ENCODE data around the gene COX18.

The COX18 gene, protein sequence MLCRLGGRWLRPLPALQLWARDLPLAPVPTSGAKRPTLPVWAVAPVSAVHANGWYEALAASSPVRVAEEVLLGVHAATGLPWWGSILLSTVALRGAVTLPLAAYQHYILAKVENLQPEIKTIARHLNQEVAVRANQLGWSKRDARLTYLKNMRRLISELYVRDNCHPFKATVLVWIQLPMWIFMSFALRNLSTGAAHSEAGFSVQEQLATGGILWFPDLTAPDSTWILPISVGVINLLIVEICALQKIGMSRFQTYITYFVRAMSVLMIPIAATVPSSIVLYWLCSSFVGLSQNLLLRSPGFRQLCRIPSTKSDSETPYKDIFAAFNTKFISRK

DNA sequence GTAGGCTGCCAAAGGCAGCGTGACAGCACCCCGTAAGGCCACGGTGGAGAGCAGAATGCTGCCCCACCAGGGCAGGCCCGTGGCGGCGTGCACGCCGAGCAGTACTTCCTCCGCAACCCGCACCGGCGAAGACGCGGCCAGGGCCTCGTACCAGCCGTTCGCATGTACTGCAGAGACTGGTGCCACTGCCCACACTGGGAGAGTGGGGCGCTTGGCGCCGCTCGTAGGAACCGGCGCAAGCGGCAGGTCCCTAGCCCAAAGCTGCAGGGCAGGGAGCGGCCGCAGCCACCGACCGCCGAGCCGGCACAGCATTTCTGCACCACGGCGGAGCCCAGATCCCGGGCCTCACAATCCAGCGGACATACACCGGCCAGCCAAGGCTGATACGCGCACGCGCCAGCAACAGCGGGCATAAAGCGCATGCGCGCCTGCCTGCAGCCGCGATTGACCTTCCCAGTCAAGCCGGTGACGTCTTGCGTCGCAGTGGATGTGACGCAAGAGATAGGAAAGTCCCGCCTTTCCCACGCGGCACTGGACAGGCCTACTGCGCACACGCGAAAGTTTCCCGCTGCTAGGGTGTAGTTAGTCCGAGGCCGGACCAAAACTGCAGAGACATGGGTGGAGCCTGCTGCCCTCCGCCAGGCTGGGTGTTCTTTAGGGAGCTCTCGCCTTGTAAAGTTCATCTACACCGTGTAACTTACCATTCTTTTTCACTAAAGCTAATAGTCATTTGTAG is at the start of gene COX18:
Gene COX18, minus strand, starts transcription at position 379 of the 736 bp plus-strand sequence. Its CDS starts 67 bp downstream, at position 312.
- peak; percentile 98 for DNase-seq

DNA sequence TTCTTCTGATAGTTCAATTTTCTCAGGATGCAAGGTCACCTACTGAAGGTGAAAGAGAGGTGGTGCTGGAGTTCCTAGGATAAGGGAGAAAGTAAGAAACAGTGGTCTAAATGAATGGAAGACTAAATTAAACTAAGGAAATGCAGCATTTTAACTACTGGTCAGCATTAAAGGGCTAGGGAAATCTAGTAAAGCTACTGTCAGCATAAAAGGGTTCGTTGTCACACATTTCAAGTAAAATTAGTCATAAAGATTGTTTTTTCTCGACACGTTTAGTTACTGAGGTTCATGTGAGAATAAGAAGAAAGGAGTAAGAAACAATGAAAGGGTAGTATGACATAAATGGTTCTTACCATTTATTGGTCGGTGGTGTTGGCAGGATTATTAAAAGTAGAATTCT is 40.0 kb upstream of the COX18 start:
- no peak for DNase-seq

DNA sequence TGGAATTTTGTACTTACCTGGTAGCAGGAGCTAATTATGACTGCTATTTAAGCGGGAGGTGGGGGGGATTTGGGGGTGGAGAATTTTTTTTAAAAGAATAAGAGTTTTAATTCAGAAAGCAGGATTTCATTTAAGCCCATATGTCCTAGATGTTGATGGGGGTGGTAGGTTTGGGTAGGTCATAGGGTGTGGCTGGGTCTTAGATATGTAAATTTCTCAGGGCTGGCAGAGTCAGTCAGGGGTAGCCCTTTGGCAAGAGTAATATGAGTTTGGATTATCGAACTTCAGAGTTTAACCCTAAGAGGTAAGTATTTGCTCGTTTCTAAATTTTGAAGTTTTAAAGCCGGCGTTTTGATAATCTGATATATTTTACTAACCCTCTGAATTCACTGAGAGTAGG is 35.2 kb upstream of the COX18 start:
- no peak for DNase-seq

DNA sequence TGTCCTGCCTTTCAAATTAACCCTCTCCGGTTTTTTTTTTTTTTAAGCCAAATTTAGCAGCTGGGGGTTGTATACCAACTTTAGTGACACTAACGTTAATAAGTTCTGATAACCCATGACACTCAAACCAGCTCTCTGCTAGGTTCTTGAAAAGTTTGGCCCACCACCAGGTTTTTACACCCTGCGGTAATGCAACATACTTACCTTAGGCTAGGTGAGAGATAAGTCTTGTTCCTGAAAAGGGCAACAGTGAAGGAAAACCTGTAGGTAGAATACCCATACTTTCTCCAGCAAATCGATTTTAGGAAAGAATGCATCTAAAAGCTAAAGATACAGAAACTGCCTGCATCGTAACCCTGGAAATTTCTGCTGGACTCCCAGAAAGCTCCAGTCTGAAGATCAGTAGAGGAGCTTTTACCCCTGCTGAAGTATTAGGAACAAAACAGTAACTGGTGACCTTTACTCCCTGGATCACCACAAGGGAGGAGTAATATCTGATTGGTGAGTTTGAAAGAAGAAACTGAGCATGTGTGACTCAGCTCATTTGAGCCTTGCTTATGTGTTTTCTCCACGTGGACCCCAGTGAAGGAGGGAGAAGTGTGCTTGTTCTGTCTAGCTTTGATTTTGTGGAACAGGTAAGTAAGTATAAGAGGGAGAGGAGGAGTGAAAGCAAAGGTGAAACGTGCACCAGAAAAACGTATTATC is 34.4 kb upstream of the COX18 start:
- no peak for DNase-seq

DNA sequence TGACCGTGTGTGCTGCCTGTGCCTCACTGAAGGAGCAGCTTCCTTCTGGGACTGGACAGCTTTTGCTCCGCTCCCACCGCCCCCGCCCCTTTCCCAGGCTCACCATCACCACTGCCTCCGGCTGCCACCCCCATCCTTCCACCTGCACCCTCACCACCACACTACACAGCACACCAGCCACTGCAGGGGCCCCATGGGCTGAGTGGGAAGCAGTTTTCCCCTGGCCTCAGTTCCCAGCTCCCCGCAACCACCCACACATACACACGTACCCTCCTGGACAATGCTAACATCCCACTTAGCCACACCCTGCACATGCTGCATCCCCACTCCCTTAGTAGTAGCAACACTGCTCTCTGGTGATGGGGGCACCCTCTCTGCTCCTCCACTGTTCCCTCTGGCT is 29.6 kb upstream of the COX18 start:
- DNase-seq, result no peak

DNA sequence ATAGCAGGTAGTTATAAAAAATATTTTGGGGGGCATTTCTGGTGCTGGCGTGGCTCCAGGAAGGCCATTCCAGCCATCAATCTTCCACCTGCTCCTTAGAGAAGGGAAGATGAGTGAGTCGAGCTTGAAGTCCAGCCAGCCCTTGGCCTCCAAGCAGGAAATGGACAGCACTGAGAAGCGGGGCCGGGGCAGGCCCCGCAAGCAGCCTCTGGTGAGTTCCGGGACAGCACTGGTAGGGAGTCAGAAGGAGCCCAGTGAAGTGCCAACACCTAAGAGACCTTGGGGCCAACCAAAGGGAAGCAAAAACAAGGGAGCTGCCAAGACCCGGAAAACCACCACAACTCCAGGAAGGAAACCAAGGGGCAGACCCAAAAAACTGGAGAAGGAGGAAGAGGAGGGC is 29.2 kb upstream of the COX18 start:
- no peak for DNase-seq

DNA sequence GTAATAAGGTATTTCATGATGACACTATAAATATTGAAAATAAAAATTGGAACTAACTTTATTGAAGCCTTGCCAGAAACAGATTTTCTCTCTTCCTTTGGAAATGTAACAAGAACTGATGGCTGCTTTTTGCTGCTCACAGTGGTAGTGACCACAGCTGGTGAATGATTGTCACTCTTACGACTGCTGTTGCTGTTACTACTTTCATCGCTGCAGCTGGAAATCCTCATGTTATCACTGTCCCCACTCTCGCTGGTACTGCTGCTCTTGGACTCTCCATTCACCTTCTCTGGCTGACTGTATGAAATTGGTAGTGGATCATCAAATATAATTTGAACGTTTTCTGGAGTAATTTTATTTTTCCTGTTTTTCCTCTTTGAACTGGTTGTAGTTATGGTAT is 28.5 kb upstream of the COX18 start:
- DNase-seq, result no peak

DNA sequence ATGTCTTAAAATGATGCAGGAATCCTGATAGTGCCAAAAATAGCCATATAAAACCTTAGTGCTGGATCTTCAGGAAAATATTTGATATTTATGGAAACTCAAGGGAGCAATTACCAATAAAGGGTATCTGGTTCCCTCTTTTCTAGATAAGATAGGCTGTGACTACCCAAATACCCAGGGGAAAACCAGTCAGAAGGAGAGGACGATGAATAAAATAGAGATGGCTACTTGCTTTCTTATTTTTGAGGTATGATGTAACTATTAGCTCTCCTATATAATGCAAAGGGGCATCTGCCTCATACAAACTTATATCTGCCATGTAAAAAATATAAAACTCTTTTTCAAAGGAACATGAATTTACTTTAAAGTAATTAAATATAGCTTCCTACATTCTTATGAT is 23.4 kb upstream of the COX18 start:
- DNase-seq, result no peak

DNA sequence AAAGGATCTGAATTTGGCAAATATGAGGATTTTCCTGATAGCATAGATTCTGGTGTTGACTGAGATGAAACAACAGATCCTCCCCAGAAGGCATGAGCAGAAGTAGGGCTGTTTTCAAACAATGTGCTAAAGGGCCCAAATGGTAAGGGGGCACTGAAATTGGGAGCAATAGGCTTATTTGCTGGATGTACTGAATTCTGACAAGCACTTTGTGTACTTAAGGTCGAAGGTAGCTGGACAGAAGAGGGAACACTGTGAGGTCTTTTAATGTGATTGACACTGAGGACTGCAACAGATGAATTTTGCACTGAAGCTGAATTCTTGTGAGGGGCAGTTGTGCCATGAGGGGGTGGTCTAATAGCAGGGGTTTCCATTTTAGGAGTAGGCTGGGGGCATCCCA is 21.2 kb upstream of the COX18 start:
- no peak for DNase-seq

DNA sequence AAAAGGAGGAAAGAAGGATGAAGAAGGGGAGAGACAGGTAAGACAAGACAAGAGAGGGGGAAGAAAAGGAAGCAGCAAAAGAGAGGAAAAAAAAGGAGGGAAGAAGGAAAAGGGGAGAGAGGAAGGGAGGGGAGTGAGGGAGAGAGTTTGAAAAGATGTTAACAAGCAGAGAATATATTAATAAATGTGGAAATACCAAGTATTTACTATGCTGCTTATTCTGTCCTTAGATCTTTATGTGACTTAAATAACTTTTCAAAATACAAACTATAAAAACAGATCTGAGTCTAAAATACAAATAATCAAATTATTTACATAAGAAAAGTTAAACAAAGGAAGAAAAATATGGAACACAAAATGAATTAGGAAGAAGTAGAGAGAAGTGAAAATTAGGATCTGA is 18.4 kb upstream of the COX18 start:
- no peak for DNase-seq

DNA sequence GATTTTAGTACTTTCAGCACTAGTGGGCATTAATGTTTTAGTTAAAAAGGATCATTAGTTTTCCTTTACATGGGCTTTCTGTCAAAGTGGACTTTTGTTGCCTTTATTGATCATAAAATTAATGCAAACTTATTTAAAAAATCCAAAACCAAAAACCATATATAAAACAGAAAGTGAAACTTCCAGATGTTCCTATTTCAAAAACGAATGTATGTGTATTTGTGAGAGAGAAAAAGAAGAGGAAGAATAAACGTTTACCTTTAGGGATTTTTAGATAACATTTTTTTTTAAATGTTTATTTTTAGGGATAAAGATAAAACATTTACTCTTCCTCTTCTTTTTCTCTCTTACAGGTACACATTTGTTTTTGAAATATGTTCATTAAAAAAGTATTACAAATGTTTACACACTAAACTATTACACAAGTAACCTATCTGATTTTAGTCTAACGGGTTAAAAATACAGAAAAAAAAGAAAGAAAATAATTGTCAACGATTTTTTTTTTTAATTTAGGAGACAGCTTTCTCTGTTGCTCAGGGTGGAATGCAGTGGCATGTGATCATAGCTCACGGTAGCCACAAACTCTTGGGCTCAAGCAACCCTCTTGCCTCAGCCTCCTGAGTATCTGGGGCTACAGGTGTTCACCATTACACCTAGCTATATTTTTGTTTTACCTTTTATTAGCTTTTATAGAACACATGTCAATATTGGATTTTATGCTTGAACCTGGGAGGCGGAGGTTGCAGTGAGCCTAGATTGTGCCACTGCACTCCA is 16.8 kb upstream of the COX18 start:
- DNase-seq, result no peak

DNA sequence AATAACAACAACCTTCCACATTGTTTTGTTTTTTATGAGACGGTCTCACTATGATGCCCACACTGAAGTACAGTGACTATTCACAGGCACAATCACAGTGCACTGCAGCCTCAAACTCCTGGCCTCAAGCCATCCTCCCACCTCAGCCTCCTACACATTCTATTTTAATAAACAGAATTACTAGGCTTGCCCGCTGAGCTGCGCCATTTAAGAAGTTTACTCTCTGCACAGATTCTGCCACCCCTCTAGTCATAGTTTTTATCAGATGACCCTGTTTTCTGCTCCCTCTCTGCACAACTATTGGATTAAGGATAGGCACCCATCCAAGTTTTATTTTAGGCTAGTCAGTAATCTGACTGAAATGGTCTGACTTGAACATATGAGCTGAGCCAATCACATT is 11.3 kb upstream of the COX18 start:
- DNase-seq, result no peak

DNA sequence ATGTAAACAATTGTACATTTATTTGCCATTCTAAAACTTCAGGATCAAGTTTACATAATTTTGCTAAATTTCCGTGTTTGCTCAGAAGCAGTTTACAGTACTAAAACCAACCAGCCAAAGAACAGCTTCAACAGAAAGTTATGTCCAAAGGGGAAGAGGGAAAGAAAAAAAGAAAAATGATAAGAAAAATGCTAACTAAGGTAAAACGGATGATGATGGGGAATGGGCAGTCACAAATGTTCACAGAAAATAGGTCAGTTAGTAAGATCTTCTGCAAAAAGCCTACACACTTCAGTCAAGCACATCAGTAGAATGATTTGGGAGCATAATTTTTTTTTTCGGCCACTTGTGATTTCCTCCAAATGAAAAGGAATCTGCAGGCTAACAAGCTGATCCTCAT is 6.3 kb upstream of the COX18 start:
- no peak for DNase-seq

DNA sequence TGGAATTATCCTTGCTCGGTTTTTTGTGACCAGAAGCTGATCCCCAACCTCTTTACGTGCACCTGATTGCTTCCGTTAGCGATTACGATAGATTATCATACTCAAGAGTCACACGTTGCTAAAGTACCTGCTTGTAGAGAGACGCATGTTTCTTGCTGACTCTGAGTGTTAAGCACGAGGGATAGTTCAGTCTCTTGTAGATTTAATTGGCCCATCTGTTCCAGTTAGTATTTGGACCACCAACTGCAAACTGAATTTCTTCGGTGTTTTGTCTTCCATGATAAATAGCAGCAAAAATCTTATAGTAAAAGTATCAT is 516 bp upstream of the COX18 start:
- no peak for DNase-seq

DNA sequence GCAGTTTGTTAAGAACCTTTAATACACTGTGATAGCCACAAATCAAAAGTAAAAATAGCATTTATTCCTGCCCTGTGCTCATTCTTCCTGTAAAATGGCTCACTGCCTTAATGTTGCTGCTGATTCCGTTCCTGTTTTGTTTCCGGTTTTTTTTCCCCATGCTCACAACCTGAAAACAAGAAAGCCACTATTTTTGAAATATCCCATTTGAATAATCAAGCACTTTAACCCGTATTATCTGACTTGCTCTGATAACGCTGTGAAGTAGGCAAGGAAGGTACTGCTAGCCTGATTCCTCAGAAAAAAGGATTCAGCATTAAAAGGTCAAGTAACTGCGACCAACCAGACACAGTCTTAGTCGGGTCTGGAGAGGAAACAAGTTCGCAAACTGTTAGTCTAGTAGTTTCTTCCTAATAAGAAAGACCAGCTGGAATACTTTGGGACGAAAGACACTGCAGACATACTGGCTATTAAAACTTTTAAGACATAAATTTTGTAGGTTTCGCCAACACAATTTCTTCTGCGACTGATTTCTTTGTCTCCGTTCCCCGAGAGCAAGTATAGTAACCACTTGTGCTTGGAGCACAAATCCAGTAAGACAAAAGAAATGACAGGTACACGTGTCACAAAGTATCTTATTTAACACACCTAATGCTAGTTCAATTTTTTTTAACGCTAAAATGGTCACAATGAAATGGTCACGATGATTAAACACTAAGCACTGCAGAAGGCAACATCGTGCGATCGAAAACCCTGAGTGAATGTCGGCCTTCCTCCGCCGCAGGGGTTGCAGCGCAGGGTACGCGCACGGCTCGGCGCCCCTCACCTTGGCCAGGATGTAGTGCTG is 802 bp downstream of the COX18 start:
- no peak for DNase-seq

DNA sequence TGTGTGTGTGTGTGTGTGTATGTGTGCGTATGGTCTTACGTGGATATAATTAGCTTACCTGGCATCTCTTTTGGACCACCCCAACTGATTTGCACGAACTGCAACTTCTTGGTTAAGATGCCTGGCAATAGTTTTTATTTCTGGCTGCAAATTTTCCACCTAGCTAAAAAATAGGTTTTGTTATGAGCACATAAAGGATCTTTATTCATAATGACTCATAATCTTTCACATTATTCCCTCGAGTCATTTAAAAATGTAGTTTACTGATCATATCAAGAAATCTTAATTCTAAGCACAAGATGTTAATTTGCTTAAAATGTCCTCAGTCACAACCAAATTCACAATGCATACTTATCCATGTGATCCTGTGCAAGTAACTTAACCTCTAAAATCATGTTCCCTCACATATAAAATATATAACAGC is 1.5 kb downstream of the COX18 start:
- DNase-seq, result no peak

DNA sequence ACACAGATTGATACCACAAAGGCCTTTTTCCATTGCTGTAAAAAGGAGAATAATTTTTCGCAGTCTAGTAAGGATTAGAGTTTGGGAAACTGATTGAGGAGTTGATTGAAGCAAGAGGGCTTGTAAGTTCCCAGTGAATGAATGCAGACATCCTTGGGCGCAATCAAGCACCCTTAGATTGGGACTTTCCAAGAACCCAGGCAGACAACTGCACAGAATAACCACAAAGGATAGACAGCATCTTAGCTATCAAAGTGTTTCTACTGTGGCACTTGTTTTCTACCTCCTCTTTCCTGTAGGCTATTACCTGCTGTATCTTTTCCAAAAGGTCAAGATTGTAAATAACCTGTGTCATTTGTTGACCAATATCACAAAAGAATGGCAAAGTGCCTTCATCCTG is 2.6 kb downstream of the COX18 start:
- DNase-seq, result no peak

DNA sequence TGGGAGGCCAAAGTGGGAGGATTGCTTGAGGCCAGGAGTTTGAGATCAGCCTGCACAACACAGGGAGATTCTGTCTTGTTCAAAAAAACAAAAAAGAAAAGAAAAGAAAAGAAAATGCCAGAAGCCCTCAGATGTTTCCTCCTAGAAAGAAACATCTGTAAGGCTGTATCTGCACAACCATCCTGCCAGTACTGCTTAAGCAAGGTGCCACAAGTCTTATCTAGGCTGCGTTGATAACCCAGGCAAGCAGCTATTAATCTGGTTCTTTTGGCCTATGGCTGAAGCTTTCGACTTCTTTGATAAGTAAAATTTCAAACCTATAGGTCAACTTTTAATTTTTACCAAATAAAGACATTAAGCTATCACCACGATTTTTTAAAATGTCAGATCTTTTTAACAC is 3.1 kb downstream of the COX18 start:
- no peak for DNase-seq

DNA sequence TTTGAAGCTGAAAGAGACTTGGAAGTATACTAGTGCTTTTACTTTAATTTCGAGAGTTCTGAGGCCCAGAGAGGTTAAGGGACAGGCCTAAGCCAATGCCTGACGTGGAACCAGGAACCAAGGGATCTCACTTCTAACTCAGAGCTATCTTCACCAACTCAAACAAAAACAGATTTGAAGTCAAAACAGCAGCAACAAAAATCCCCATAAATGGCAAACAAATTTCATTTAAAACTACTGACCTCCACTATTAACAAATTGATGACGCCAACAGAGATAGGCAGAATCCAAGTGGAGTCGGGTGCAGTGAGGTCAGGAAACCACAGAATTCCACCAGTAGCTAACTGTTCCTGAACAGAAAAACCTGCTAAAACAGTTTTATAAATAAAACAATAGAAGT is 5.0 kb downstream of the COX18 start:
- DNase-seq, result no peak

DNA sequence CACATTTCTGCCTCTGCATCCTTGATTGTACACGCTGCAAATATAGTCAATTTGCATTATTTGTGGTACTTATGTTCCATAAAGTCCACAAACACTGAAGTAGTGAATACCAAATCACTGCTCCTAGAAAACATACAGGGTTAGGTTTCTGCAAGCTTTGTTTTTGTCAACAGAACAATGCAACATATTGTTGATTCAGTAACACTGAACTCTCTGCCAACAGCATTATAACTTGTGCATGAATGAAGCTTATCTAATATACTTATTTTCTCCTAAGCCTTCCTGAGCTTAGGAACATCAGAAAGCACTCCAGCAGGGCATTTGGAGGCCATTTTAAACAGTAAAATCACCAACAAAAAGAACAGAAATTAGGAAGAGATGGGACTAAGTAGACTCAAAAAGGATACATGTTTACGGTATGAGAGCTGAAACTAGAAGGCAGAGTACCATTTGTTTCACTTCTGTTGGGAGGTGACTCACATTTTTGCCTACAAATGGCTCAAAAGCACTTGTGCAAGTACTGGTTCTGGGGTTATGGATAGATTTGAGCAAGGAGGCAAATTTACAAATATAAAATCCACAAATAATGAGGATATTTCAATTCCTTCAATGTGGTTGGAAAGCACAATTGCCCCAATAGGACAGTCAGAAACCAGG is 14.1 kb downstream of the COX18 start:
- no peak for DNase-seq

DNA sequence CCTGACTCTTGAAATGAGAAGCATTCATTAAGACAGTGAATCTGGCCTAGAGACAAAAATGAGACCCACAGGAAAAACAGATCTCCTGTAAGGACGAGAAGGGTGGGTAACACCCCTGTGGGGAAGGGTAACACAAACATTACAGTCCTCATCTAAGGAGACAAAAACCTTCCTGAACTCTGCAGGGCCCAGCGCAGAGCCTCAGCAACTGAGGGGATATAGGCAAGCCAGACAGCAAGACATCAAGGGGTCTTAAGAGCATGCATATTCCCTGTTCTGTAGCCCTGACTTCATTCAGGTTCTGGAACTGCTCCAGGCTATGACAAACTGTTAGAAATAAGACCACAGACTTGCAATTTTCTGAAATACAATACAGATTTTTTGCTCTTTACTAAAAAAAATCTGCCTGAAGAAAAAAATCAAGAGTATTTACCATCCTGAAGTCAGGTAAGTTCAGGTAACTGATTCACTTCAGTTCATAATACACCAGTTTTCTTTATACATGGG is 15.5 kb downstream of the COX18 start:
- DNase-seq, result no peak

DNA sequence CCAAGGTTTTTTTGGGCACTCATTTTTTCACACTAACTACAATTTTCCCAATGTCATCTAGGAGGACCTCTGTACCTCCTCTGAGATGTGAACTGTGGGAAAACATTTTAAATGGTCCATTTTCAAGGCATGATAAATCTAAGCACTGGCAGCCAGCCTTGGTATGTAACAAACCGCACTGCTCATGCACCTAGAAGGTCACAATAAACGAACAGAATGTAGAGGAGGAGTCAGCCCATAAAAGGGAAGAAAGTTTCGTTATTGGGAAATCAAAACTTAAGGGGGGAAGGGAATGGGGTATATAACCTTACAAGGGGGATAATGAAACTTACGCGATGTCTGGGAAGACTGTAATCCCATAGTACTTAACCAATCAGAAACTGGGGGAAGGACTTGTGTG is 16.4 kb downstream of the COX18 start:
- DNase-seq, result no peak
